NOMO-1 (cell line): ENCODE data around the gene LPO.

Source experiments
- DNase-seq, 2 experiments: peaks; one replicate each; lab custom pipeline; 2025; ENCODE audit not compliant: unreplicated experiment in 2 of 2; lab: John Stamatoyannopoulos, UW

LPO gene

DNA sequence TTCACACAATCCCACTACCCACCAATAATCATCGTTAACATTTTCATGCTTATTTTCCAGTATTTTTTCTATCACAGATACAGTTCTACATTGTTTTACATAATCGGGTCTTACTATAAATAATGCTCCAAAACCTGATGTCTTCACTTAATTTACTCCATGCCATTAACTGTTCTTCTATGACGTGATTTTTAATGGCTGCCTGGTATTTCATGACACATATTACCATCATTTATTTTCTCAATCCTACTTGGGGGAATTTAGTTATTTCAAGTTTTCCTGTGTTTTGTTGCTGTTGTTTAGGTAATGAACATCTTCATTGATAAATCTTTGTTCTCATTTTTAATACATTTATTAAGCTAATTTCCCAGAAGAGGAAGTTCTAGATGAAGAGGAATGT is 14.7 kb downstream of the LPO start:
- no peak for DNase-seq

- no peak for DNase-seq
These were observed 16.4 kb downstream of the LPO start for GRCh38 chr17:58254803-58255202.

DNA sequence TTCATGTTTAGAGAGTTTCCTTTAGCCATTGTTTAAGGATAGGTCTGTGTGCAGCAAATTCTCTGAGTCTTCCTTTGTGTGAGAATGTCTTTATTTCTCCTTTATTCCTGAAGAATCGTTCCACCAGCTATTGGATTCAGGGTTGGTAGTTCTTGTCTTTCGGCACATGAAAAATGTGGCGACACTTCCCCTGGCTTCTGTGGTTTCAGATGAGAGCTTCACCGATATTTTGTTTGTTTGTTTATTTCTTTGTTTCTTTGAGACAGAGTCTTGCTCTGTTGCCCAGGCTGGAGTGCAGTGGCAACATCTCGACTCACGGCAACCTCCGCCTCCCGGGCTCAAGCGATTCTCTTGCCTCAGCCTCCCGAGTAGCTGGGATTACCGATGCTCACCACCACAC is 23.8 kb downstream of the LPO start:
- DNase-seq, result no peak

- DNase-seq, result no peak
These were observed 25.4 kb downstream of the LPO start for GRCh38 chr17:58263773-58264172.

DNA sequence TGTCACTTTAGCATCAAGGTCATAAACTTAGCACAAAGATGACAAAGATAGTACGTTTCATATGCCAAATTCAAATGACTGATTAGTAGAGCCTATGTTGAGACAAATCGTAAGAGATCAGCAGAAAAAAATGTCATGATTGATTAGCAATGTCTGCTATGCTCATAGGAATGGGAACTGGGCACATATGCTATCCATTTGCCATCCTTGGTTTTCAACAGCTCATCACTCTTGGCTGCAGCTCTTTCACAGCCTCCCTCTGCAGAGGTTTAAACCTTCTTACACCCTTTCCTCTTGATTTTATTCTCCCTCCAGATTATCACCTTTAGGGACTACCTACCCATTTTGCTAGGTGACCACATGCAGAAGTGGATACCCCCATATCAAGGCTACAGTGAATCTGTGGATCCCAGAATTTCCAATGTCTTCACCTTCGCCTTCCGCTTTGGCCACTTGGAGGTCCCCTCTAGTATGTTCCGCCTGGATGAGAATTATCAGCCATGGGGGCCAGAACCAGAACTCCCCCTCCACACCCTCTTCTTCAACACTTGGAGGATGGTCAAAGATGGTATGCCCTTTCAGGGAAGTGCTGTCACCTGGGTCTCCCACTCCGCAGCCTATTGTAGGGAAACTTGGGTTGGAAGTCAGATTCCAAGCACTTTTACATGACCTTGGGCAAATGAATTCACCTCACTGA is 26.2 kb downstream of the LPO start:
- DNase-seq, result no peak

DNA sequence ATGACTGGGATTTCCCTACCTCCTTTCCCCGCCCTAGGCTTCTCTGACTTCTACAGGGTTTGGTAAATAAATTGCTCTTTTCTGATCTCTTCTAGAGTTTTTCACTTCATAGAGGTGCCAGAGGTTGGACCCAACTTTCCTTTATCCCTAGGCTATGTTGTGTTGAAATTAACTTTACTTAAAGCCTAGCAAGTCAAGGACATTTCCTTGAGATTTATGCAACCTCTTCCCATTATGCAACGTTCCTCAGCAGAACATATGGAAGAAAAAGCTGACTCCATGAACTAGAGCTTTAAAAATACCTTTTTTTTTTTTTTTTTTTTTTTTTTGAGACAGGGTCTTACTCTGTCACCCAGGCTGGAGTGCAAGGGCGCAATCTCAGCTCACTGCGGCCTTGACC is 26.9 kb downstream of the LPO start:
- DNase-seq, result no peak

DNA sequence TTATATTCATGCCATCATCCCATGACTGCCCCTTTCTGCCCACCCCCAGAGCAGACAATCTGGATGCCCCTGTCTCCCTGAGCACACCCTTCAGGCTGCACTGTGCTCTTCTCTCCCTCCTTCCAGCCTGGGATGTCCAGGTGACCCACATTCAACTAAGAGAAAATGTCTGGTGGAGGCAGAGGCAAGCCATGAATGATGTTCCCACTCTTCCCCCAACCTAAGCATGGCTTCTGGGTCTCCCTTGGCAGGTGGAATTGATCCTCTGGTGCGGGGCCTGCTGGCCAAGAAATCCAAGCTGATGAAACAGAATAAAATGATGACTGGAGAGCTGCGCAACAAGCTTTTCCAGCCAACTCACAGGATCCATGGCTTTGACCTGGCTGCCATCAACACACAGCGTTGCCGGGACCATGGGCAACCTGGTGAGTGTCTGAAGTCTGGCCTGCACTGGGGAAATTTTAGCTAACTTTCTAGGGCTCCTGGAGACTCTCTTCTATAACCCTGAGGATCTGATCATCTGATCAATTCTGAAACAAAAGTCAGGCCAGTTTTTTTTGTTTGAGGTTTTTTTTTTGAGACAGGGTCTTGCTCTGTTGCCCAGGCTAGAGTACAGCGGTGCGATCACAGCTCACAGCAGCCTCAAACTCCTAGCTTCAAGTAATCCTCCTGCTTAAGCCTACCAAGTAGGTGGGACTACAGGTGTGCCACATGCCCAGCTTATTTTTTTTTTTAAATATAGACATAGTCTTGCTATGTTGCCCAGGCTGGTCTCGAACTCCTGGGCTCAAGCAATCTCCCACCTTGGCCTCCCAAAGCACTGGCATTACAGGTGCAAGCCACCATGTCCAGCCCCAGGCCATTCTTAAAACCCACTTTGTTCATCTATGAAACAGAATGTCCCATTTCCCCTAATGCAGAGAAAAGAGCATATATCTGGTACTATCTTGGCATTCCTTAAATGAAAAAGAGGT is 27.8 kb downstream of the LPO start:
- no peak for DNase-seq

DNA sequence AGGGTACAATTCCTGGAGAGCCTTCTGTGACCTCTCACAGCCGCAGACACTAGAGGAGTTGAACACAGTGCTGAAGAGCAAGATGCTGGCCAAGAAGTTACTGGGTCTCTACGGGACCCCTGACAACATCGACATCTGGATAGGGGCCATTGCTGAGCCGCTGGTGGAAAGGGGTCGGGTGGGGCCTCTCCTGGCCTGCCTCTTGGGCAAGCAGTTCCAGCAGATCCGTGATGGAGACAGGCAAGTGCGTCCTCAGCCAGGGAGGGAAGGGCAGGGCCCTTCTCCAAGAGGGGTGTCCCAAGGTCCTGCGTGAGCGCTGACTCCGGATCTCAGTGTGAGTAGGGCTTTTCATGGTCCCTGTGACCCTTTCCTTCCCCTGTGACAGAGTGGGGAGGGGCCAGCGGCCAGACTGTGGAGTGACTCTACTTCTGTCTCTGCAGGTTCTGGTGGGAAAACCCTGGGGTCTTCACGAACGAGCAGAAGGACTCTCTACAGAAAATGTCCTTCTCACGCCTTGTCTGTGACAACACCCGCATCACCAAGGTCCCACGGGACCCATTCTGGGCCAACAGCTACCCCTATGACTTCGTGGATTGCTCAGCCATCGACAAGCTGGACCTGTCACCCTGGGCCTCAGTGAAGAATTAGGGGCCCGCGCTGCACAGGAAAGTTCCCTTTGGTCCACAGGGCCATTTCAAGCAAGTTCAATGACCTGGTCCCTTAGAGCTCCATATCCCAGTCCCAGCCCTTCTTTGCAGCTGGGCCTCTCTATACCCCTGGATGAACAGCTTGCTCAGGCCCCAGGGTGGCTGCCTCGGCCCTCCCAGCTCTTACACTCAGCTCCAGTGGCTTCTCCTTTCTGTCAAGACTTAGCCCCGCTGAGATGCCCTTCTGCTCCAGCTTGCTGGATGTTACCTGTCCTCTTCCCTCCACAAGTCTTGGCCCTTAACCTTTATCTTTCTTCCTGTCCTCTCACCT is 29.3 kb downstream of the LPO start:
- no peak for DNase-seq

- DNase-seq, result no peak
These were observed 29.9 kb downstream of the LPO start for GRCh38 chr17:58268326-58268725.

GRCh38 chr17:58268774-58269556 is 30.6 kb downstream of the LPO start:
- no peak for DNase-seq

DNA sequence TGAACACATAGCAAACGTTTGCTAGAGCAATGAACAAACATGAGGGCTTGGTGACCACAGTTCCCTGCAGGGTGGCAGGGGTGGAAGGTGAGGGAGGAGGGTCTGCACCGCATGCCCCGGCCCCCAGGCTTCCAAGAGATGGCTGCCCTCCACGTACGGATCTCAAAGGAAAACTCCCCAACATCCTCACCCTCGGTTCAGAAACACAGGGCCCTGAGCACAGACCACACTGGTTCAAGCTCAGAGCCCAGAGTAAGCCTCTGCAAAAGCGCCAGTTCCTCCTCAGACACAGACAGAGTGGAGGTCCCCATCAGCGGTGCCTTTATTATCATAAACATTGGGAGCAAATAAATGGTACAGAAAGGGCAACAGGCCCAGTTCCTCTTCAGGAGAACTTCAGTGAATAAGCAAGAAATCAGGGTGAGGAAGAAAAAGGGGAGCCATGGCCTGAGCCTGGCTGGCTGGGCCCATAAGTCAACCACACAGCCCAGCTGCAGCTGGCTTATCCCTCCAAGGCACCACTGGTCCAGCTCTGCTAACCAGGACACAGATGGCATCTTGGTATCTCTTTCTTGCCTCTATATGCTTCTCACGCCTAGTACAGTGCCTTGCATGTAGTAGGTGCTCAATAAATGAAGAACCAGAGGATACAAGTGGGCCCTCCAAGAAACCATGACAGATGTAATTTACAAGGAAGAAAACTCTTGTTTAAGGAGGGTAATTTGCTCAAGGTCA is 31.3 kb downstream of the LPO start:
- no peak for DNase-seq

DNA sequence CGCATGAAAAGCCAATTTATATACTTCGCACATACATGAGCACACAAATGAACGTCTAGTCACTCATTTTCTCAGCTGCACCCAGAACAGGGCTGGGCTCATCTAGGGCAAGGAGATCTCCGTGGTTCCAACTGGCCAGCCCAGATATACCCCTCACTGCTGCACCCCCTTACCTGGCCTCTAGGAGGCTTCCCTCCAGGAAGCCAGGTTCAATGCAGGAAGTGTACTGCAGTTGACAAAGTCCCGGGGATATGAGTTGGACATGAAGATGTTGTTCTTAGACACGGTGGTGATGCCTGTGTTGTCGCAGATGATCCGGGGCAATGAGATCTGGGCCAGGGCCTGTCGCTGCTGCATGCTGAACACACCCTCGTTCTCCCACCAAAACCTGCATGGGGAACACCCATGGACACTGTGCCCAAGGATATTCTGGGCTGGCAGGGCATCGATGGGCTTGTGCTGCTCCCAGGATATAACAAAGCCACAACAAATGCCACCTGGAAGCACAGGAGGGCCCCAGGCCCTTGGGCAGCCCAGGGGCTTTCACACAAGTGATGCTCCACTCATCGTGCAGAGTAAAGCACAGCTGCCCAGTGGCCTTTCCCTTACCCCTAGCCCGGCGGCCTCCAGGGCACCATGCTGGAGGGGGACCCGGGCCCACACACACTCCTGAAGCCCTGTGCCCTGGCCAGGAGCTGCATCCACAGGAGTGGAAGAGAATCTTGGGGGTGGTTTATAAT is 32.3 kb downstream of the LPO start:
- DNase-seq, result no peak

GRCh38 chr17:58271216-58271931 is 33.0 kb downstream of the LPO start:
- DNase-seq, result no peak

GRCh38 chr17:58272367-58273280 is 34.2 kb downstream of the LPO start:
- no peak for DNase-seq

- DNase-seq, result no peak
These were observed 35.2 kb downstream of the LPO start for GRCh38 chr17:58273453-58274104.

DNA sequence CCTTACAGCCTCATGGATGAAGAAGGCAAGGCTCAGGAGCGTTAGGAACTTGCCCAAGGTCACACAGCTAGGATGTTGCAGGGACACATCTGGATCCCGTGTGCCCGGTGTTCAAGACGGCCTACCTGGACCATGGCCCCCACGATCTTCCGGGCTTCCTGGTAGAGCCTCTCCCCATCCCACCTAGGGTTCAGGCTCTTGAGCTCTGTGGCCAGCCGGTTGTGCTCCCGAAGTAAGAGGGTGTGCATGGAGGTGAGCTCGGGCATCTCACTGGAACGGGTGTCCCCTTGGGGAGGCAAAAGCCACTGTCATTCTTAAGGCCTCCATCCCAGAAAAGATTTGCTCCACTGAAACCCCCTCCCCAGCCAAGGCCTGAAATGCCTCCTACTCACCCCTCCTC is 37.0 kb downstream of the LPO start:
- no peak for DNase-seq

DNA sequence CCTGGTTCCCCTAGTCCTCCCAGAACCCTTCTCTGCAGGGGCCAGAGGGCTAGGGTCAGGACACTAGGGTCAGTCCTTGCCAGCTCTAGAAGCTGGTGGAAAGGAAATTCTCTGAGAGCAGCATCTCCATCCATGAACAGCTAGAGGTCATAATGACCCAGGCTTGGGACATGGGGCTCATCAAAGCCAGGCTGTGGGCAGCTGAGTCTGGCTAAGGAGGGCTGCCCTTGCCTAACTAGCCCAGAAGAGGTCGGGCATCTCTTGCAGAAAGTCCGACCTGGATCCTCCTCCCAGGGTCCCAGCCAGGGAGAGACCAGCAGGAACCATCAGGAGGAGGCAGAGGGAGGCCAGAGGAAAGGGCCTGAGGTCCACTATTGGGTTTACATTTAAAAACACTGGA is 38.0 kb downstream of the LPO start:
- no peak for DNase-seq
